Endothelial cell of umbilical vein (primary cell): Measurements from ENCODE around the gene ATF6B. TPM values are rescaled to one million over a fixed set of nuclear protein-coding genes. Genes with fewer than 3 reads are reported as not detected.

Source experiments
- BruUV-seq: library from RNA; stranded (reverse); fragments of 400-500 nt; replicated peaks from 2 replicates; lab custom pipeline; 2021; lab: Mats Ljungman, UMichigan
- CTCF ChIA-PET: fragments of 300-600, 350-600 bp; sonication (Branson Sonifier 250); formaldehyde crosslinking; loops from one replicate; lab custom pipeline; 2021; ENCODE audit warnings: antibody characterized with exemption, inconsistent platforms; lab: Charles Lee
- POLR2A ChIA-PET: fragments of 300-600, 350-600 bp; sonication (Branson Sonifier 250); formaldehyde crosslinking; loops from one replicate; lab custom pipeline; 2021; ENCODE audit warnings: antibody characterized with exemption, inconsistent platforms; lab: Charles Lee
- DNase-seq: peaks from one replicate; pipeline ENCODE4 v3.0.0-alpha.2; 2011; ENCODE audit warnings: low read depth, low spot score
- FAIRE-seq: peaks from 2 replicates; lab custom pipeline; 2011; peaks lifted over from hg19 to GRCh38; lab: Jason Lieb, UNC
- H2AFZ ChIP-seq: 2 replicates; pipeline ENCODE4 v1.6.0; 2012; ENCODE audit warnings: low read depth, low read length, control low read depth, inconsistent platforms
- H3K27ac ChIP-seq: 2 replicates; pipeline ENCODE4 v1.5.1; 2011; ENCODE audit warnings: low read depth, mild to moderate bottlenecking, control low read depth, low read length, moderate library complexity; ENCODE audit not compliant: insufficient read depth
- H3K27me3 ChIP-seq, 2 experiments: 2 replicates each; pipeline versions ENCODE4 v1.6.0 to v1.6.1; 2011; ENCODE audit warnings: low read length in 2 of 2, mixed read lengths in 1 of 2; ENCODE audit not compliant: control insufficient read depth in 2 of 2, insufficient read depth in 2 of 2
- H3K36me3 ChIP-seq, 2 experiments: 2 replicates in 1 of 2; 3 replicates in 1 of 2; pipeline ENCODE4 v1.5.1; 2011; ENCODE audit warnings: low read length in 2 of 2, mild to moderate bottlenecking in 1 of 2, moderate library complexity in 1 of 2; ENCODE audit not compliant: control insufficient read depth in 2 of 2, insufficient read depth in 2 of 2; ENCODE audit errors: extremely low read depth in 1 of 2
- H3K4me1 ChIP-seq: 3 replicates; pipeline ENCODE4 v1.5.1; 2011; ENCODE audit warnings: mild to moderate bottlenecking, low read length; ENCODE audit not compliant: control insufficient read depth, insufficient read depth; ENCODE audit errors: extremely low read depth
- H3K4me2 ChIP-seq: 2 replicates; pipeline ENCODE4 v1.6.1; 2011; ENCODE audit warnings: low read length, control low read depth, mixed read lengths; ENCODE audit not compliant: insufficient read depth
- H3K4me3 ChIP-seq, 3 experiments: fragments of 200-600 bp in 1 of 3; sonication (generic), shearing (Covaris generic) in 1 of 3; replicated peaks in 1 of 3; 2 replicates each; pipeline ENCODE4 v1.5.1; 2011 to 2016; ENCODE audit warnings: control low read depth in 3 of 3, low read length in 3 of 3, mild to moderate bottlenecking in 2 of 3, inconsistent platforms in 1 of 3, low read depth in 1 of 3, moderate library complexity in 1 of 3; ENCODE audit not compliant: insufficient read depth in 1 of 3
- H3K79me2 ChIP-seq: 2 replicates; pipeline ENCODE4 v1.6.0; 2012; ENCODE audit warnings: low read length, inconsistent platforms; ENCODE audit not compliant: control insufficient read depth, insufficient read depth
- H3K9ac ChIP-seq: replicated peaks from 2 replicates; pipeline ENCODE3; 2011; ENCODE audit warnings: low read length, control low read depth; ENCODE audit not compliant: insufficient read depth; ENCODE audit errors: extremely low read depth
- H3K9me1 ChIP-seq: replicated peaks from 3 replicates; pipeline ENCODE4 v1.6.0; 2011; ENCODE audit warnings: mild to moderate bottlenecking, low read length; ENCODE audit not compliant: control insufficient read depth, insufficient read depth; ENCODE audit errors: extremely low read depth
- H3K9me3 ChIP-seq: replicated peaks from 2 replicates; pipeline ENCODE4 v1.5.1; 2012; ENCODE audit warnings: low read length, inconsistent platforms; ENCODE audit not compliant: control insufficient read depth, insufficient read depth
- H4K20me1 ChIP-seq: replicated peaks from 2 replicates; pipeline ENCODE3; 2011; ENCODE audit warnings: mild to moderate bottlenecking, low read length; ENCODE audit not compliant: control insufficient read depth, insufficient read depth; ENCODE audit errors: extremely low read depth
- EZH2 ChIP-seq: IDR thresholded peaks from 2 replicates; pipeline ENCODE4 v1.6.1; 2012; ENCODE audit warnings: borderline replicate concordance, low read depth, mild to moderate bottlenecking, moderate library complexity, low read length, inconsistent platforms; ENCODE audit not compliant: severe bottlenecking
- FOS ChIP-seq: IDR thresholded peaks from 2 replicates; pipeline ENCODE4 v1.6.1; 2011; ENCODE audit warnings: mild to moderate bottlenecking, low read length, moderate library complexity, borderline replicate concordance; ENCODE audit not compliant: insufficient read depth
- GATA2 ChIP-seq: IDR thresholded peaks from 2 replicates; pipeline ENCODE4 v1.7.0; 2011; ENCODE audit warnings: low read depth, mild to moderate bottlenecking, moderate library complexity, mixed read lengths, low read length; ENCODE audit not compliant: insufficient read length, insufficient read depth
- JUN ChIP-seq: IDR thresholded peaks from 2 replicates; pipeline ENCODE4 v1.6.1; 2011; ENCODE audit warnings: borderline replicate concordance, low read depth; ENCODE audit not compliant: insufficient read length, insufficient read depth
- MYC ChIP-seq: IDR thresholded peaks from one replicate; pipeline ENCODE4 v1.6.1; 2011; ENCODE audit warnings: mild to moderate bottlenecking, low read depth, low read length
- POLR2A ChIP-seq: IDR thresholded peaks from 2 replicates; pipeline ENCODE4 v1.6.1; 2012; ENCODE audit warnings: low read depth, mild to moderate bottlenecking, control low read depth, low read length
- POLR2AphosphoS5 ChIP-seq: IDR thresholded peaks from 2 replicates; pipeline ENCODE4 v1.6.1; 2012; ENCODE audit warnings: low read depth, mild to moderate bottlenecking, control low read depth, low read length, moderate library complexity; ENCODE audit not compliant: insufficient read depth
- dilution Hi-C: fragments of 300-500 bp; cut with MboI; formaldehyde crosslinking; loops from one replicate; pipeline ENCODE4 v1.15.0; 2019; ENCODE audit warnings: low sequenced_read_pairs; ENCODE audit not compliant: extremely low pct_ligation_motif_present
- intact Hi-C: fragments of 100-400 bp; cut with micrococcal nuclease; formaldehyde crosslinking; loops from one replicate; pipeline ENCODE4 v1.10.0; 2022
- polyA plus RNA-seq, 4 experiments: library from polyadenylated mRNA; depleted of rRNA in 3 of 4; stranded (reverse) in 3 of 4; unstranded in 1 of 4; fragments of >200 nt; gene quantifications; 2 replicates each; pipeline versions ENCODE4 v1.2.1 to v1.2.3, GENCODE V29; 2011 to 2012; ENCODE audit warnings: missing spikeins in 1 of 4
- total RNA-seq: library from RNA; stranded (reverse); gene quantifications from 2 replicates; pipeline ENCODE4 v1.2.3, GENCODE V29; 2021
- TF ChIP-seq, protein P1 (sequence below), 2 donors: IDR thresholded peaks; 1 replicate in 1 of 2; 2 replicates in 1 of 2; pipeline ENCODE4 v1.5.1; 2011; ENCODE audit warnings: low read length in 2 of 2, mild to moderate bottlenecking in 2 of 2, moderate library complexity in 2 of 2, control low read depth in 1 of 2, inconsistent platforms in 1 of 2, low read depth in 1 of 2; ENCODE audit not compliant: insufficient read depth in 1 of 2; ENCODE audit errors: extremely low read depth in 1 of 2
- TF ChIP-seq, protein P2 (sequence below): IDR thresholded peaks from 2 replicates; pipeline ENCODE4 v1.6.1; 2011; ENCODE audit not compliant: insufficient read depth, insufficient read length

ATF6B gene
- total and polyA plus RNA-seq, 2 donors (not counting 3 experiments of a cell fraction or from before 2014, with no cell fraction given): 106 to 115 TPM

- Histone ChIP-seq H3K79me2 (no peaks in the 10 kb centered on the region), H4K20me1 (no peaks in the 10 kb centered on the region), H3K36me3 (no peaks in the 10 kb centered on the region), H3K27me3 (peaks cover 6 to 21% of the 10 kb centered on the region in 2 experiments), H3K9me3 (no peaks in the 10 kb centered on the region), H3K9me1 (no peaks in the 10 kb centered on the region), H3K4me1 (no peaks in the 10 kb centered on the region), H3K27ac (no peak overlapping the region), H3K9ac (no peak overlapping the region), H2AFZ (no peak overlapping the region), H3K4me3 (no peak overlapping the region), H3K4me2 (no peak overlapping the region)
- FAIRE-seq: no peak
- TF ChIP-seq FOS (no peak), POLR2A (no peak)
- TF ChIP-seq, protein P1, sequence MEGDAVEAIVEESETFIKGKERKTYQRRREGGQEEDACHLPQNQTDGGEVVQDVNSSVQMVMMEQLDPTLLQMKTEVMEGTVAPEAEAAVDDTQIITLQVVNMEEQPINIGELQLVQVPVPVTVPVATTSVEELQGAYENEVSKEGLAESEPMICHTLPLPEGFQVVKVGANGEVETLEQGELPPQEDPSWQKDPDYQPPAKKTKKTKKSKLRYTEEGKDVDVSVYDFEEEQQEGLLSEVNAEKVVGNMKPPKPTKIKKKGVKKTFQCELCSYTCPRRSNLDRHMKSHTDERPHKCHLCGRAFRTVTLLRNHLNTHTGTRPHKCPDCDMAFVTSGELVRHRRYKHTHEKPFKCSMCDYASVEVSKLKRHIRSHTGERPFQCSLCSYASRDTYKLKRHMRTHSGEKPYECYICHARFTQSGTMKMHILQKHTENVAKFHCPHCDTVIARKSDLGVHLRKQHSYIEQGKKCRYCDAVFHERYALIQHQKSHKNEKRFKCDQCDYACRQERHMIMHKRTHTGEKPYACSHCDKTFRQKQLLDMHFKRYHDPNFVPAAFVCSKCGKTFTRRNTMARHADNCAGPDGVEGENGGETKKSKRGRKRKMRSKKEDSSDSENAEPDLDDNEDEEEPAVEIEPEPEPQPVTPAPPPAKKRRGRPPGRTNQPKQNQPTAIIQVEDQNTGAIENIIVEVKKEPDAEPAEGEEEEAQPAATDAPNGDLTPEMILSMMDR (IDR thresholded peaks at IDR 0.05; ENCODE audit: extremely low read depth in 1 of 2, insufficient read depth in 1 of 2, low read depth in 1 of 2, low read length in 2 of 2): no peak
- TF ChIP-seq, protein P2, sequence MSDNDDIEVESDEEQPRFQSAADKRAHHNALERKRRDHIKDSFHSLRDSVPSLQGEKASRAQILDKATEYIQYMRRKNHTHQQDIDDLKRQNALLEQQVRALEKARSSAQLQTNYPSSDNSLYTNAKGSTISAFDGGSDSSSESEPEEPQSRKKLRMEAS: no peak
- CTCF ChIA-PET: no interaction called here
- intact Hi-C loops: no loop called here
- POLR2A ChIA-PET: no interaction called here
- DNase-seq: no peak
- dilution Hi-C loops: no loop called here
- no TSS peak for BruUV-seq
Measured at GRCh38 chr6:32096394-32097258, 31.4 kb downstream of the ATF6B start.

DNA sequence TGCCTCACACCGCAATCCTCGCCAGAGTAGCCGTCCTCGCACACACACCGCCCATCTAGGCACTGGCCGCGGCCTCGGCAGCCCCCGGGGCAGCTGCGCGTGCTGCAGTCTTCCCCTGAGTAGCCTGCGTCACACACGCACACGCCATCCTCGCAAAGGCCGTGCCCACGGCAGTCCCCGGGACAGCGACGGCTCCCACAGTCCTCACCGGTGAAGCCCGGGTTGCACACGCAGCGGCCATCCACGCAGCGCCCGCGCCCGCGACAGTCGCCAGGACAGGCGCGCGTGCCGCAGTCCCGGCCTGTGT lies 32.0 kb downstream of the ATF6B start:
- H3K36me3 ChIP-seq: no peaks in the 10 kb centered on the region
- no peaks in the 10 kb centered on the region for H3K9me1 ChIP-seq
- BruUV-seq: no TSS peak
- intact Hi-C loops: no loop called here
- H3K9ac ChIP-seq: no peak overlapping the region
- H3K4me1 ChIP-seq: no peaks in the 10 kb centered on the region
- no peaks in the 10 kb centered on the region for H3K9me3 ChIP-seq
- H3K27me3 ChIP-seq: peaks cover 6 to 21% of the 10 kb centered on the region in 2 experiments
- H3K79me2 ChIP-seq: no peaks in the 10 kb centered on the region
- no peak overlapping the region for H3K4me2 ChIP-seq
- H3K27ac ChIP-seq: no peak overlapping the region
- ChIA-PET CTCF (no interaction called here), POLR2A (no interaction called here)
- DNase-seq (no peak), FAIRE-seq (no peak)
- H2AFZ ChIP-seq: no peak overlapping the region
- no peaks in the 10 kb centered on the region for H4K20me1 ChIP-seq
- H3K4me3 ChIP-seq: no peak overlapping the region
- no peak for TF ChIP-seq GATA2
- TF ChIP-seq MYC: no peak
- no peak for TF ChIP-seq POLR2AphosphoS5
- TF ChIP-seq EZH2: no peak
- TF ChIP-seq JUN: no peak
- TF ChIP-seq, protein P2: no peak
- TF ChIP-seq, protein P1 (IDR thresholded peaks at IDR 0.05; ENCODE audit: extremely low read depth in 1 of 2, insufficient read depth in 1 of 2, low read depth in 1 of 2, low read length in 2 of 2): no peak
- no peak for TF ChIP-seq POLR2A
- TF ChIP-seq FOS: no peak
- dilution Hi-C loops: no loop called here
